ENCODE data around the gene PIGM.
"Not testable (repeated sequence)": the region's sequence is repeated elsewhere in the genome, so short reads cannot be mapped to it uniquely, and the experiment has no call there.

The PIGM gene

DNA sequence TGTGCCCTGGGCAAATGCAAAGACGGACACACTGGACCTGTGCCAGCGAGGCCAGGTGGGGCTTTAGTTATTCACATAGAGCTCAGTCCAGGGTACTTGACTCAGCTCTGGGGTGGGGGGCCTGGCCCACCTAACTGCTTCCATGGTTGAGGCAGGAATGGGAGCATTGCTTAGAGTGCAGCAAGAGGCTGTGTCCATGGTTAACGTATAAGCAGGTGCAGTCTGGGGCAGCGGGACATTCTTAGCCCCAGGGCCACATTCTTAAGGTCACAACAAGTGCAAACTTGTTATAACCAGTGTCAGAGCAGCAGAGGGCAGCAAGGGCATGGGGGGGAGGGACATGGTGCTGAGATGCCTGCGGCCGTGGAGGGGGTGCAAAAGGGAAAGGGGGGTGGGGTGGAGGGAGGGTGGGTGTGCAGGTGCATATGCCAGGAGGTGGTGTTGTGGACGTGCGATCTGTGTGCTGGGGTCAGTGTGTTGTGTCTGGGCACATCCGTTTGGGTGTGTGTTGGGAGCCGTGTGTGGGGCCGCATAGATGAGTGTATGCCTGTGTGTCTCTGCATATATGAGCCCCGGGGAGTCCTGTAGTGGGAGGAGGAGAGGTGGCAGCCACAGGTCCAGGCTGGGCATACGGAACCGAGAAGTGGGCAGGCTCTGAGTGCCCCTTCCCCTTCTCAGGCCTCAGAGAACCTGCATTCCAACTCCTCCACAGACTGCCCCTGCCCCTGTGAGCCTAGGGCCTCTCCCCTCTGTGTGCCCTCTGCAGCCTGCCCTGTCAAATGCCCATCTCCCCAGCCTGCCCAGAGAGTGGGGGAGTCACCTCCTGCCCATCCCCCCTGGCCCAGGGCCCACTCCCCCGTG, 29.8 kb upstream of the PIGM start:
- peak in 6 of 14 donors; percentile 53 to 92 (median 70) for DNase-seq

DNA sequence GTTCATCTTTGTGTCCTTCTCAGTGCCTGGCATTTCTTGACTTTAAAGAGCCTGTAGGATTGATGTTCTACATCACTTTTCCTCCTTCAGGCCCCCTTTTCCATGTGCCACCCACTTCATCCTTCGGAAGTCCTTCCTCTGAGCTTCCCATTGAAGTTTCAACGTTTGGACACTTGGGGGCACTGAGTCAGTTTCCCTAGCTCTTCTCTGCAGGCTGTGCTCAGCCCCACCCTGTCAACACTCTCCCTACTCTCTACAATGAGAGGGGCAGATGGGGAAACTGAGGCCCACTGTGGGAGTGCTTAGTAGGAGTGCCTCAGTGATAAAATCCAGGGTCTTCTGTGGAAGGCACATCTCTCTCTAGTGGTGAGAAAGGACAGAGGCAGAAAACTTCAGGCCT, 26.3 kb upstream of the PIGM start:
- DNase-seq, result peak in 1 of 14 donors; percentile 13

DNA sequence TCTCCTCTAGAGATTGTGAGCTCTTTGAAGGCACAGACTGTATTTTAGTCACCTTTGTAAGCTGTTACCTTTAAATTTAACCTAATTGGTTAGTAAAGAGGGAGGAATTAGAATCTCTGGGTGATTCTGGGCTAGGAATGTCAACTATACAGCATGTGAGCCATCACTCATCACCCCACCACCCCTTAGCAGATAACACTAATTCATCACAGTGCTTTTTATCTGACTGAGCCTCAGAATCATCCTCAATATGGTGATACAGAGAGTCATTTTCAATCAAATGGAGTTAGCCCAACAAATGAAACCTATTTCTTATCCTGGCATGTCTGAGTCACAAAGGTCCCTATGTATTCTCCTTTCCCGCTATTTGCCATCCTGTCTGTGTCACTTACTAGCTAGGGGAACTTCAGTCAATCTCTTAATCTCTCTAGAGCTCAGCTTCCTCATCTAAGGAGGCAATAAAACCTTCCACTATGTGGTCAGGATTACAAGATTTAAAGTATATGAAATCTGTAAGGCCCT, 24.9 kb upstream of the PIGM start:
- DNase-seq, result no peak

GRCh38 chr1:160053548-160054365, 22.0 kb upstream of the PIGM start:
- DNase-seq, result no peak

DNA sequence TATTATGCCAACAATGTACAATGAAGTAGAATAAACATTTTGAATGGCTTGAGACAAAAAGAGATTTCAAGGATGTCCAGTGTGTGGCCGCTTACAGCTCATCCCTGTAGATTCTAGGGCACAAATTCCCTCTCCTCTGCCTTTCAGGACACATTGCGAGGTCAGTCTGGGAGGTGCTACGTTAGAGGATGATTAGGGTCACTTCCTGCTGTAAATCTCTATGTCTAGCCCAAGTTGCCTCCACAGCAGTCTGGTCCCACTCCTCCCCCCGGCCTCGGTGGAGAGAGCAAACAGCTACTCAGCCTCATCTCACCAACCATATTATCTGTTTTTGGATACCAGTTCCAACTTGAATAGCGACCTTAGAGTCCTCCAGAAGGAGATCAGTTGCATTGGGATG, 21.1 kb upstream of the PIGM start:
- no peak for DNase-seq

DNA sequence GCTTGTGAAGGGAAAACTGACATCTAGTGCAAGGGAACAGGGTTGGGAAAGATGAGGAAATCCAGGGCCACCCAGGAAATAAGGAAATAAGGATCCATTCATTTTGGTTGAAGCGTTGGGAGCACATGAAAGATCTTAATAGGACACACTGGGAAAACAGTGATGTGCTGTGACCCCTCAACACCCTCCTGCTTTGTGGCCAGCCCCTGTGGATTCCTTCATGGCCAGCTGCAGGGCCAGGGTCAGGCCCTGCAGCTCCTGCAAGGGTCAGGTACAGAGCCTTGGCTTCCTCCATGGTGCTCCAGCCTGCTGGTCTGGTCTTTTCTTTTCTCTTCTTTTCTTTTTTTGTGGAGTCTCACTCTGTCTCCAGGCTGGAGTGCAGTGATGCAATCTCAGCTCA, 18.8 kb upstream of the PIGM start:
- DNase-seq, result no peak

DNA sequence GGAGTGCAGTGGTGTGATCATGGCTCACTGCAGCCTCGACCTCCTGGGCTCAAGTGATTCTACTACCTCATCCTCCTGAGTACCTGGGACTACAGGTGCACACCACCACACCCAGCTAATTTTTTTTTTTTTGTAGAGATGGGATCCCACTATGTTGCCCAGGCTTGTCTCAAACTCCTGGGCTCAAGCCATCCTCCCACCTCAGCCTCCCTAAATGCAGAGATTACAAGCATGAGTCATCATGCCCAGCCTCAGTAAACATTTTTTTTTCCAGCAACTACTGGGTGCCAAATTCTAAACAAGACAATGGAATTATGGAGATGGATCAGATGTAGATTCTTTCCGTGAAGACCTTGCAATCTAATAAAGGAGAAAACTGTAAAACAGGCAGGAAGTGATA, 18.4 kb upstream of the PIGM start:
- not testable (repeated sequence) for DNase-seq

- DNase-seq, result no peak
Measured at GRCh38 chr1:160049101-160049500, 17.3 kb upstream of the PIGM start.

DNA sequence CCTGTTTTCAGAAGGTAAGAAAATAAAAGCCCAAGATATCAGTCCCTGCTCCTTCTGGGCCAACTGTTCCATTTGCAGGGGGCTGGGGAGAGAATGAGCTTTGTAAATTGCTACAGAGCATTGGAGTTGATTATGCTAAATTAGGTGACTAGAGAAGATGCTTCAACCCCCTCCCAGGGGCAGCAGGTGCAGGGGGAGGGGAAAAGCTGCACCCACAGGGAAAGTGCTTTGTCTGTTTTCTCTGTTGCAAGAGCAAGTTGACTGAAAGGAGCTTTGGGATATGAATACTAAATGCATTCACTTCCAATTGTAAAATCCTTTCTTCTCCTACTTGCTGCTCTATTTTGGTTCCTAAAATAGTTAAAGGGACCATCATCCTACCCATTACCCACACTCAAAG, 16.5 kb upstream of the PIGM start:
- no peak for DNase-seq

DNA sequence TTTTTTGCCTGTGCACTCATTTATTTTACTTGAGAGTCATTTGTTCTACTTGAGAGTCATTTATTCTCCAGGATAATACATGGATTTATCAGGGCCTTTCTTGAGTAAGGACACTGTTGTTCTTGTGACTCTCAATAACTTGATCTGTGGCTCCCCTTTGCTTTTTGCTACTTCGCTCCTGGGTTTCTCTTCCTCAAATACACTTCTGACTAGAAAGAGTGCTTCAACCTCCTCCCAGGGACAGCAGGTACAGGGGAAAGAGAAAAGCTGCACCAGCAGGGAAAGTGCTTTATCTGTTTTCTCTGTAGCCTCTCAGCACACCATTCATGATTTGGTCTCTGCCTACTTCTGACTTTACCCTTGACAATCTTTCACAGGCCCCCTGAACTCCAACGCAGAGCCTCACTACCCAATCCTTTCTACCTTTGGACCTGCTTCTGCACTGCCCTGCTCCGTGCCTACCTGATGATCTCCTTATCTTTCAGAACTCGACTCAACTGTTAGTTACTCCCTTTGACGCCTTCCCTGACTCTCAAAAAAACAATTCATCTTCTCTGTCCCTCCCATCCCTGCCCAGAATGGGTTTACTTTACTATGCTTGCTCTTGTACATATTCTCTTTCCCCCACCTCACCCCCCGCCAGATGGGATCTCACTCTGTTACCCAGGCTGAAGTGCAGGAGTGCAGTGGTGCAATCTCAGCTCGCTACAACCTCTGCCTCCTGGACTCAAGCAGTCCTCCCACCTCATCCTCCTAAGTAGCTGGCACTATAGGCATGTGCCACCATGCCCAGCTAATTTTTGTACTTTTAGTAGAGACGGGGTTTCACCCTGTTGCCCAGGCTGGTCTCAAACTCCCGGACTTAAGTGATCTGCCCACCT, 15.6 kb upstream of the PIGM start:
- DNase-seq, result no peak

DNA sequence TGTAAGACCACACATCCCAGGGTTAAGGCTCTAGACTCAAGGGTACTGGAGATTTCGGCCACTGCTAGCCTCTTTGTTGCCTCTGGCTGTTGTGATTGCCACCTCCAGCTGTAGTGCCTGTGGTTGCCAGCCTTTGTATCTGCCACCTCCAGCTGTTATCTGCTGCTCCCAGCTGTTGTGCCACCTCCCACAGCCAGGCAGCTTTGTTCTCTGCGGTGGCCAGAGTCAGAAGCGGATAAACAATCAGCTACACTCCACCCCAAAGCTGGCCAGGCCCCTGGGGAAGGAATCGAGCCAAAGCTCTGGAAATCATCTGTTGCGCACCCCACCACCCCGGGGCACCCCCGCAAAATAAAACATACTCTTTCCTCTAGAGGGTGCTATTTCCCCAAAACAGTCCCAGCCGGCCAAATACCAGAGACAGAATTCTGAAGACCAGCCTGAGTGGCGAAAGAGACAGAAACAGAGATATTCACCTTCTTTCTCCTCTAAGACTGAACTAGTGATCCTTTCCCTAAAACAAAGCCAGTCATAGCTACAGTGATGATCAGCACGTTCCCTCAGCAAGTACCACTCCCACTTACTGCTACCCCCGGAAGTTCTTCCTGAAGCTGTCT, 14.8 kb upstream of the PIGM start:
- DNase-seq, result peak in 12 of 14 donors; percentile 52 to 89 (median 80)

- no peak for DNase-seq
Measured at GRCh38 chr1:160045653-160046052, 13.9 kb upstream of the PIGM start.

DNA sequence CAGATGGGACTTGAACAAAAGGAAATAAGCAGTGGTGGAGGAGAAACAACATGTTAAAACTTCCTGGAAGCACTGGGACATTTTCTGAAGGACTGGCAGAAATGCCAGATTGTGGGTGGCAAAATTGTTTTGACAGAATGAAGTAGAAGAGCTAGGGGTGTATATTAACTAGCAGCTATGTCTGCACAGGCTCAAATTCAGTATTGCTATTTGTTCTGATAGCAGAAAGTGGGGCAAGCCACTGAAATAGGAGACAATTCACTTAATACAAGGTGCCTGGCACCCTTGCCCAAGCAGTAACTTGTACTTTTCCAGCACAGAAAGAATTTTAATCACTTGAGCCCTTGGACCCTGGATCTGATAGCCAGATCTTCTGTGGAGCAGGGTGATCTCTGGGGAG, 11.8 kb upstream of the PIGM start:
- DNase-seq, result no peak

DNA sequence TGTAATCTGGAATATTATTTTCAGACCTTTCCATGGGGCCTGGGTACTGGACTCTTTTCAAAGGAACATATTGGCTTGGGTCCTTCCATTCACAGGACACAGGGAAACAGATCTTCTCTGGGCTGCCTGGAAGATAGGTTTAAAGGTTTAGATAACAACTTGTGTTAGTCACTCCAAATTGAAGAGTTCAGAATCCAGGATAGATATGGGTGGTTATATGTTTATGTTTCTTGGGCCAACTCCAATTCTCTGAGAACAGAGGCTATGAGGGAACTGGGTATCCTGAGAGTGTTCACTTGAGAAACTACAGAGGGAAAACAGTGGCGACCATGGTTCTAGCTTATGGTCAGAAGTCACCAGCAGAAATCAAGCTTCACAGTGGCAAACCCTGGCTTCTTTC, 8.7 kb upstream of the PIGM start:
- no peak for DNase-seq

DNA sequence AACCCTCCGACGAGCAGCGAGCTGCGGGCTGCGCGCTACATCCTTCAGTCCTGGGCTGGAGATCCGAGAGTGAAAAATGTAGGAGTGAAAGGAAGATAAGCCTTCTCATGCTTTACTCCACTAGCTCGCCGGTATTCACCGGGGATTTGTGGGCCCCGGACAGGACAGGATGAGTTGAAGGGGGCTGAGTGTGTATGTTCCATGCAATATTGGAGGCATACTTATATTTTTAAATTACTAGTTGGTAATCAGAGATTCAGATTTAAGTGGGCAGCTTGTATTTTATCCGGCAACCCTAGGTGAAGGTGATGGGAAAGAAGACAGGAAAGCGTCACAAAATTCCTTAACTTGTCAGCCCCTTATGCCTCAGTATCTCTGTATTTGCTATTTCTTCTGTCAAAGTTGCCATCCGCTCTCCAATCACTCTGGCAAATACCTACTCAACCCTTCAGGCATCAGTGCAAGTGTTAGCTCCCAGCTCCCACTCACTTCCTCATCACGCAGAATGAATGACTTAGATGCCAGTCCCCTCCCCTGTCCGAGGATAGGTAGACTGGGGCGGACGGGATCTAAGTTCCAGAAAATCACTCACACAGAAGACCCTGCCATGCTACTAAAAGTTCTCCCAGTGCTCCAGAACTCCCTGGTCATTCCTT, 503 bp upstream of the PIGM start:
- DNase-seq, result peak in 3 of 14 donors; percentile 8 to 55 (median 11)

DNA sequence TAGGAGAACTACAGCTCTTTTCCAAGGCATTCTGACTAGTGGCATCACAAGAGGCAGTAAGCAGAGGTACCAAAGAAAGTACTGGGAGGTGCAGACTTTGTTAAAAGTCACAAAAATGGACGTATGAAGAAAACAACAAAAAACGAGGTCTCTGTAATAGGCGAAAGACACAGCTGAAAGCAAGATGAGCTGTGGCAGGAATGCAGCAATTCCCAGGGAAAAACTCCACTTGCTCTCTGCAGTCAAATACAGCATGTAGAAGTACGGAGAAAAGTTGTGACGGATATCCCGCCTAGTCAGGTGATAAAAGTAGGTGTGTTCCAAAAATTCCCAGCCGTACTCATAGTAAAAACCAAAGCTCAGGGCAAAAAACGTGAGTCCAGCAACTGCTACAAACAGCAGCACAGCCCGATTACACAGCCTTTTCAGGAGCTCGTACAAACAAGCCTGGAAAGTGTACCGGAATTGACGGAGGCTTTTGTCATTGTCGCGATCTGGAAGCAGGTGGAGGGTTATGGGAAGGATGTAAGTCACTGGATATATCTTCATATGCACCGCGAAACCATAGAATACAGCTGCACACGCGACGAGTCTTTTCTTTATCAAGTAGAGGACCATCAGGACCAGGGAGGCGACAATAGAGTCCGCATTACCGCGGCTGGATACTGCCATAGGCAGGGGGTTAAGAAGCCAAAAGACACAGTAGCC, 979 bp downstream of the PIGM start:
- DNase-seq, result peak in 1 of 14 donors; percentile 37

DNA sequence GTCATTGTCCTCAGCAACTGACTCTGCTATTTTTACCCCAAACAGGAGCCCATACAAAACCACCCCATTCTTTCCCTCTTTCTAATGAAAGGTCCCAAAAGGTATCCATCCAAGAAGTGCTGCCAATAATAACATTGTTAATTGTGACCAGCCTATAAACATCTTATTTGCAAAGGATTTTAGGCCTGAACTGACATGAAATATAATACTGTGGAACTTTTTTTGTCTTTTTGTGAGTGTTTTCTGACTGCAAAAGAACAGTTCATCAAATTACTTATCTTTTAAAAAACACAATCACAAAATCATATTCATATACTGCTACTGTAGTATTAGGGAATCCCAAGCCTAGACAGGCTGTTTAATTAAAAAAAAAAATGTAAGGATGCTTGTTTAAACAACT, 3.4 kb downstream of the PIGM start:
- no peak for DNase-seq

DNA sequence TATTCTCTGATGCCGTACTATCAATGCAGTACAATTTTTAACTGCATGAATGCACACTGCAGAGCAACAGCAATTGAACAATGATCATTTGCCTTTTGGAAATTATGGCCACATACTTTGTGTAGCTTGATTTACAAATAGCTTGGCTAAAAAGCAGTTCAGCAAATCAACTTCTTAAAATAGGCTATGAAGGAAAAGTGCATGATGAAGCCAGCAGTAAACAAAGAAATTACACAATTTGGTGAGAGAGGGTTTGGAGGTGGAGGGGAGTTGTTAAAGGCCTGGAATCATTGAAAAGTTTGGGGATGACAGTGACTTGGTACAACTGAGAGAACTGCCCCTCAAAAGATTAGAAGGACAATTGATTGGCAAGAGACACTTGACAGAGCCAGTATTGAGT, 6.5 kb downstream of the PIGM start:
- DNase-seq, result no peak

GRCh38 chr1:160024195-160024905, 7.4 kb downstream of the PIGM start:
- DNase-seq, result peak in 5 of 14 donors; percentile 7 to 21 (median 13)
